A549 treated with CpdA at 1 μM for 4 hours (cell line): ENCODE data around the gene ACER3. TPM values are rescaled to one million over a fixed set of nuclear protein-coding genes. Genes with fewer than 3 reads are reported as not detected.

ENCODE experiments used
- total RNA-seq: library from RNA; stranded (reverse); fragments of 200-300 nt; extraction: Qiagen RNA extraction; gene quantifications from 5 replicates; pipeline ENCODE4 v1.2.3, GENCODE V29; 2022; ENCODE audit warnings: low read depth

ACER3 gene
- total RNA-seq: 15.4 to 21.2 TPM (median 19.4 TPM) in 5 replicates

DNA sequence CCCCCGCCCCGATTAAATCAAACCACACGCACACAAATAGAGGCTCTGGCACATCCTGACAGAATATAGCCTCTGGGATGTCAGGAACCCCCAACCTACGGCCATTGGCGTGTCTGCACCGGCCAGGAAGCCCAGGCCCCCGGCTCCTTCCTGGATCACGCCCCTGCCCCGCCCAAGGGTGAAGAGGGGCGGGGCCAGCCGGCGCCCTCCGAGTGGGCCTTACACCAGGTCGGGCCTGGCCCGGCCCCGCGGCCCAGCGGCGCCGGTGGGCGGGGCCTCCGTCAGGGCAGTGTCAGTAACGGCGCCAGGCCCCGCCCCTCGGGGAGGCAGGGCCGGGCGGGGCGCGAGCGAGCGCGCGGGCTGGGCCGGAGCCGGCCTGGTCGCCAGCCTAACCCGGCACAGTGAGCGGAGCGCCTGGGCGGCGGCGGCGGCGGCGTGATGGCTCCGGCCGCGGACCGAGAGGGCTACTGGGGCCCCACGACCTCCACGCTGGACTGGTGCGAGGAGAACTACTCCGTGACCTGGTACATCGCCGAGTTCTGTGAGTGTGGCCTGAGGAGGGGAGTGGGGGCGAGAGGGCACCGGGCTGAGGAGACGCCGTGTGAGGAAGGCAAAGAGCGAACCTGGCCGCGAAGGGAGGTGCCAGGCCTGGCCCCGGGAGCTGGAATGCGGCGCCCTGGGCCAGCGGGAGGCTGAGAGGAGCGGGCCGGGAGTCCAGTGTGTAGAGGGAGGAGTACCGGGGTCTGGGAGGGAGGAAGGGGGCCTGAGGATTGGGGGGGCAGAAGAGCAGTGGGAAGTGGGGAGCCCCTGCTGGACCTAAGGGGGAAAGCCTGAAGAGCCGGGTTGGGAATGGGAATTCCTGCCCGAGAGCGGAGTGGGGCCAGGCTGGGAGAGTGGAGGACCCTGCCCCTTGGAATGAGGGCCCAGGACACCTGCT, at the start of gene ACER3:
TSS of gene ACER3 (plus strand) at position 380 of the 937 bp plus-strand sequence. CDS start at position 439, 59 bp downstream.

GRCh38 chr11:77066229-77067042, 205.7 kb downstream of the ACER3 start, which contains the start of gene CAPN5:
Gene CAPN5 (plus strand): TSS chr11:77066971. CDS start chr11:77084887, 17,916 bp downstream.

Other genes starting within 250 kb of the ACER3 start
- 0.09 to 0.30 TPM (median 0.15 TPM) in 5 replicates for gene LRRC32, start 190.2 kb upstream of the ACER3 start, total RNA-seq
- gene TSKU, start 77.6 kb upstream of the ACER3 start, total RNA-seq: 151 to 208 TPM (median 199 TPM) in 5 replicates
- gene B3GNT6, start 173.5 kb downstream of the ACER3 start, total RNA-seq: 0.06 to 0.14 TPM (median 0.11 TPM) in 3 of 5 replicates, not detected in the others
- 6.3 to 9.5 TPM (median 7.7 TPM) in 5 replicates for gene CAPN5, start 206.1 kb downstream of the ACER3 start, total RNA-seq
- not detected in 5 replicates for gene OMP, start 241.9 kb downstream of the ACER3 start, total RNA-seq